Activated CD8-positive, alpha-beta memory T cell treated with anti-CD3 and anti-CD28 coated beads for 36 hours (primary cell): ENCODE measurements around the gene PIEZO2. TPM values are rescaled to one million over a fixed set of nuclear protein-coding genes. Genes with fewer than 3 reads are reported as not detected.
"Not testable (repeated sequence)": the region's sequence is repeated elsewhere in the genome, so short reads cannot be mapped to it uniquely, and the experiment has no call there.

Source experiments
- CTCF ChIA-PET: fragments of 350-600 bp; sonication (Branson Sonifier 250); formaldehyde crosslinking; loops from one replicate; lab custom pipeline; 2021; ENCODE audit warnings: antibody characterized with exemption; lab: Charles Lee
- POLR2A ChIA-PET: fragments of 350-600 bp; sonication (Branson Sonifier 250); formaldehyde crosslinking; loops from one replicate; lab custom pipeline; 2021; ENCODE audit warnings: antibody characterized with exemption; lab: Charles Lee
- total RNA-seq, 2 experiments: library from RNA; stranded (reverse); gene quantifications; one replicate each; pipeline ENCODE4 v1.2.3, GENCODE V29; 2021

PIEZO2 gene
- total RNA-seq, result not detected

DNA sequence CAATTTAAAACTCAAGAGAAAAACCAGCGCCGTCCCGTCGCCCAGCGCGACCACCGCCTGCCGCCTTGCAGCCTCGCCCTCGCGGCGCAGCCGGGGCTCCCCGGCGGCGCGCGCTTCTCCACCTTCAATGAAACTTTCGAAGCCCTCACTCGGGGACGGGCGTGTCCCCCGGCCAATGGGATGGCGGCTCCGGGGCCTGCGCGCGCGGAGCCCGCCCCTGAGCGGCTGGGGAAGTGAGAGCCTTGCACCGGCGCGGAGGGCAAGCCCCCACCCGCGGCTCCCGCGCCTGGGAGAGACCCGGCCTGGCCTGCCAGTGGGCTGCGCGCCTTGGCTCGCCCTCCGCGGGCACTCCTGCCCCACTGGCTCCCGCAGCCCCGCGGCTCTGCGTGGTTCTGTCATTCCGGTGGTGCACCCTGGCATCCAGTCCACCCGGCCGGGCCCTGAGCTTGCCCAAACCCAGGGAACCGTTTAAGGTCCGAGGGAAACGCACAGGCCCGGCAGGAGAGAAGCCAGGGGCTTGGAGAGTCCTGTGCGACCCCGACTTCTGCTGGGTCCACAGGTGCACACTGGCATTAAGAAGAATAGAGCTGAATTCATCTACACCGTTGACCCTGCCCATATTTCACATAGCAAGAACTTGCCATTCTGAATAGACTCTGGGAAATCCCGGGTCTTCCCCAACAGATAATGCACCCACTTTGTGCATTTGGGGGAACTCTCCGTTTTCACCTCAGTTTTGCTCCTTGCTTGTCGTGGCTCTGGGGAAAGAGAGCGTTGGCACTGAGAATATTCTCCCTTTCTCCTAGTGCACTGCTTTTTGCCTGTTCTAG, at the start of gene PIEZO2:
TSS of gene PIEZO2 (minus strand) at position 129 of the 830 bp plus-strand sequence. CDS start 981 bp downstream, outside the sequence.
- ChIA-PET POLR2A (no interaction called here), CTCF (interaction anchor here (1.1 kb wide), 1 partner anchor 13 kb away, joined by 3 read pairs; no protein-coding TSS in a partner anchor)

DNA sequence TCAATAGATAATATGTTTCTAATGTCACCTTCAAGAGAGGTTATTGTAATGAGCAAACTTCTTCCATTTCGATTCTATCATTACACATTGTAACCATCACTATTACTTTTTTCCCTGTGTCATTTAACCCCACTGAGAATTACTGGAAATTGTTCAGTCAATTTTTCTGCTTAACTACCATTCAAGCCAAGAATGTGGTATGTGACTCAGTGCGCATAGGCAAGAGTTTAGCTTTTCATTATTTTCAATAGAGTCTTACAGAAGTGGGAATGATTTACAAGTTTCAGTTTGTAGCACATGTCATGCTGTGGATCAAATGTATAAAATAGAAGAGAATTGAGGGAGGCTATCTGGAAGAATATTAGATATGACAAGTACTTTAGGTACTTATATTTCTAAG, 34.3 kb upstream of the PIEZO2 start:
- POLR2A ChIA-PET, result no interaction called here
- CTCF ChIA-PET, result no interaction called here

DNA sequence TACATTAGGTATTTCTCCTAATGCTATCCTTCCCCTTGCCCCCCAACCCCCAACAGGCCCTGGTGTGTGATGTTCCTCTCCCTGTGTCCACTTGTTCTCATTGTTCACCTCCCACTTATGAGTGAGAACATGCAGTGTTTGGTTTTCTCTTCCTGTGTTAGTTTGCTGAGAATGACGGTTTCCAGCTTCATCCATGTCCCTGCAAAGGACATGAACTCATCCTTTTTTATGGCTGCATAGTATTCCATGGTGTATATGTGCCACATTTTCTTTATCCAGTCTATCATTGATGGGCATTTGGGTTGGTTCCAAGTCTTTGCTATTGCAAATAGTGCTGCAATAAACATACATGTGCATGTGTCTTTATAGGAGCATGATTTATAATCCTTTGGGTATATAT, 32.3 kb upstream of the PIEZO2 start:
- POLR2A ChIA-PET, CTCF ChIA-PET: not testable (repeated sequence)

DNA sequence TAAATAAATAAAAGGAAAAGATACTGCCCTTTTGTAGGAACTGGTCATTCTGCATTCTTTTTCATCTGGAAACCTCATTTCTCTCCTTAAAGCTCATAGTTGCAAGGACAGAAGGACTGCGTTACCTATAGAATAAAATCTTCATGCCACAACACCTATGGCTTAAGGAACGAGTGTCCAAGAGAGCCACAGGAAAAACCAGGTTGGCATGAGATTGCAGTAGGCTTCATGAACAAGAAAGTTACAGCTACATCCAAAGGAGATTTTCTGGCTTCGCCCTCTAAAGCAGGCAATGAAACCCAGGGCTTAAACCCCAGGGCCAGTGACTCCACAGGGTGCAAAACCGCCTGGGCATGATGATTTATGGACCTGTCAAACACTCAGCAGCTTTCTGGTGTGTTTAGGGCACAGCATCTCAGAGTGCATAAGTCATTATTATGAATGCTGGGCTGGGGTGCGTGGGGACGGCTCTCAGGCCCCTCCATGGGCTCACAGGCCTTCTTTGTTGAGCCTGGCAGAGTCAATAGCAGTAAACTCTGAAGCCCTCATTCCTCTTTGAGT, 30.7 kb upstream of the PIEZO2 start:
- POLR2A ChIA-PET, result no interaction called here

DNA sequence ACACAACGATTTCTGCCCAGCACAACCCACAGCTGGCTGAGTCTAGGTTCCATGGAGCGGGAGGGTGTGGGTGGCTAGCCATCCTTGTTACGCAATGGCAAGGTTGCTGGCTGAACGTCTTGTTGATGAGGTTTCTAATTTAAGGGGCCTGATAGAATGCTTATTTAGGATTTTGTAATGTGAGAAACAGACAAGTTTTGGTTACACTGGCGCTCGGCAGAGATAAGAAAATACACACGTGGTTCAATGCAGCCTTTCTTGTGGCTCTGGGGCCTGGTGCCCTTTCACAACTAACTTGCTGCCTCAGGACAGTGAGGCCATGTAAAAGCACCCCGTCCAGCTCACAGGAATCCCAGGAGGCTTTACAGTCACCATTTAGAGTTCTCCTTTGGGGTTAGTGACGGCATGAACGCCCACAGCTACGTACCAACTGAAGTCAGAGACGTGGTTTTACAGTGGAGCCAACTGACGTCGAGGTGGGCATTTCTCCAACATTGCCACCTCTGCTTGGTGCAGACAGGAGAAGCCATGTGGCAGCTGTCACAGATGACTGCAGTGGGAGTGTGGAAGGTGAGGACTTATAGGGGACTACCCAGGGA, 29.7 kb upstream of the PIEZO2 start:
- POLR2A ChIA-PET, result no interaction called here

More for the DNA sequence above, 30.7 kb upstream of the PIEZO2 start:
- CTCF ChIA-PET, result no interaction called here

DNA sequence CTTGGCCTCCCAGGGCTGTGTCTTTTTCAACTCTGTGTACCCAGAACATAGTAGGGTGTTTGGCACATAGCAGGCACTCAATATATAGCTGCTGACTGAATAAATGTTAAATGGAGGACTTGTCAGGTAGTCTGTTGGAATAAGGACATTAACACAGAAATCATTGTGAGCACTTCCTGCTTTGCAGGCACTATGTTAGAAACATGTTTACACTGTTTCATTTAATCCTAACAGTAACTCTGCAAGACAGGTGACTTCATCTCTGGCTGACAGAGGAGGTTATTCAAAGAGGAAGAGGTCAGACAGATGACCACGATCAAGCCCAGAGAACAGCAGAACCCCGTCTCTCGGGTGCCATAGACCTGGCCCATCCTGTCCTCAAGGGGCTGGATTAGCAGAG, 28.0 kb upstream of the PIEZO2 start:
- ChIA-PET POLR2A (no interaction called here), CTCF (no interaction called here)

More for the DNA sequence above, 29.7 kb upstream of the PIEZO2 start:
- CTCF ChIA-PET, result no interaction called here

DNA sequence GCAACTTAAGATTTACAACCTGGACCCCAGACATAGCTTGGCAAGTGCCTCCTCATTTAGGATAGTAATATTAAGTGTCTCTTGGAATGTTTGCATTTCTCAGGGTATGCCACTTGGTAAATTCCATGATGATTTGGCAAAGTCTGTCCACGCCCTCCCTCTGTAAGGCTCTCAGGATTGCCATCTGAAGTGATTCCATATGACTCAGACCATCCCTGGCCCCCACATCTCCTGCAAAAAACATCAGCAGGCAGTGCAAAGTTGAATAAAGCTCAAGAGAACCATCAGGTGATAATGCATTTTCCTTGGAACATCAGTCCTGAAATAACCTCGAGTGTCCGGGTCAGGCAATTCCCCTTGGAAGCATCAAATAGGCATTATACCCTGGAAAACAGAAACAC, 27.1 kb upstream of the PIEZO2 start:
- CTCF ChIA-PET, result no interaction called here
- POLR2A ChIA-PET, result no interaction called here

DNA sequence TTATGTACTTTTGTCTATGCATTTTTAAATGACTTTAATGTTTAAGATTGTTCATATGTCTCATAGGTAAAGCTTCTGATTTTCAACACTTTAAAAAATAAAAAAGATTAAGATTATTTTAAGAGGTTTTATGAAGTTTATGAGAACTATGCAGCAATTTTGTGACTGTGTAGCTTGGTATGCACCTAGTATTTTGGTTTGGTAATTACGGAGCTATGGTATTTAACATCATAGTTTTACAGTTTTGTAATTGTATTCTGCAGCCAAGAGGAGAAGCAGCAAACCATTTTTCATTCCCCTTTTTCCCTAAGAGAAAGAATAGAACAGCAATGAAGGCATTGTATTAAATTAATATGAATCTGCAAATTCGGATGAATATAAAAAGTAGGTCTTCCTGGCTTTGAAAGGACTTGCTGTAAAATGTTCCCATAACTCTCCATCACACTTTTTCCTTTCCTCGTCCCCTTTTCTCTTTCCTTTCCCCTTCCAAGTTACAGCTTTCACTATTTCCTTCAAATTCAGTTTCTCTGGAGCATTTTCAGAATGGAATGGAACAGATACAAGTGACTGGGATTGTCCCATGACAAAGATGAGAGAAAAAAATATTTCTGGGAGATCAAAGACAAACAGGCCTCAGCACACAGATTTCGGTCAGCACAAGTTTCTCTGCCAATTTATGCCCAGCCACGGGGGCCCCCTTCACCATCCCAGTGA, 26.1 kb upstream of the PIEZO2 start:
- POLR2A ChIA-PET, result no interaction called here
- CTCF ChIA-PET, result no interaction called here

DNA sequence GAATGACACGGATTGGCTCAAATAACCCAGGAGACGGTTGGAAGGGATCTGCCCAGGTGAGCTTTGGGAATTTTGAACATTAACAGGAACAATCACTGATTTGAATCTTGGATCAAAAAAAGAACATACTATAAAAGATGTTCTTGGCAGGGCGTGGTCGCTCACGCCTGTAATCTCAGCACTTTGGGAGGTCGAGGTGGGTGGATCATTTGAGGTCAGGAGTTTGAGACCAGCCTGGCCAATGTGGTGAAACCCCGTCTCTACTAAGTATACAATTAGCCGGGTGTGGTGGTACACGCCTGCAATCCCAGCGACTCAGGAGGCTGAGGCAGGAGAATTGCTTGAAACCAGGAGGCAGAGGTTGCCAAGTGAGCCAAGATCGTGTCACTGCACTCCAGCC, 24.8 kb upstream of the PIEZO2 start:
- POLR2A ChIA-PET, CTCF ChIA-PET: not testable (repeated sequence)

DNA sequence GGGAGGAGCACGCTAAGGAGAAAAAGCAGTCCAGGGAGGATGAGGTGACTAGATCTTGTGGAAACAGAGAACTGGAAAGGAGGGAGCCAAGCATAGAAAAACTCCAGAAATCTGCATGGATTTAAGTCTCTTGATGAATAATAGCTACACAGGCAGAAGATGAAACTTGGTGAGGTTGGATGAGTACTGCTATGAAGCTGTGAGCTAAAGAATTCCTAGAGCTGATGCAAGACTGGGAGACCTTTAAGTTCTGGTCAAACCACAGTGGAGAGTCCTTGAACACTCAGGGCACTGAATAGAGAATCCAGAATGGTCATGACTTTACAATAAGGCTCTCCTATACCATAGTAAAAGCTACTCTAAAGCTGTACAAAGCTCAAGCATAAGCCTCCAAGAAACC, 18.4 kb upstream of the PIEZO2 start:
- CTCF ChIA-PET, result no interaction called here

DNA sequence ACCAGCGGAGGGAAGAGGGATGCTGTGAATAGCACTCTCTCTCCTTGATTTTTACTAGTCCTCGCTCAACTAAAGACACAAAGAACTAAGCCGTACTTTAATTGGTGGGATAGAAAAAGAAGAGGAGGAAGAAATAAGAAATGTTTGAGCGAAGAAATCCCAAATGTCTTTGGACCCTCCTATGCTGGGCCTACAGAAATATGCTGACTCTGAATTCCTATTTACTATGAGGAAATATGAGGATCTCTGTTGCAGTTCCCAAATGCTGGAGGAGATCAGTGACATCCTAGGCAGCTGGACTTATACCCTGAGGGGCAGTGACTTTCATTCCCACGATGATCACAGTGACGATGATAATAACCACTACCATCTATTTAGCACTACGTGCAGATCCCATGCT, 16.6 kb upstream of the PIEZO2 start:
- POLR2A ChIA-PET, result no interaction called here
- CTCF ChIA-PET, result no interaction called here

More for the DNA sequence above, 18.4 kb upstream of the PIEZO2 start:
- POLR2A ChIA-PET, result no interaction called here

DNA sequence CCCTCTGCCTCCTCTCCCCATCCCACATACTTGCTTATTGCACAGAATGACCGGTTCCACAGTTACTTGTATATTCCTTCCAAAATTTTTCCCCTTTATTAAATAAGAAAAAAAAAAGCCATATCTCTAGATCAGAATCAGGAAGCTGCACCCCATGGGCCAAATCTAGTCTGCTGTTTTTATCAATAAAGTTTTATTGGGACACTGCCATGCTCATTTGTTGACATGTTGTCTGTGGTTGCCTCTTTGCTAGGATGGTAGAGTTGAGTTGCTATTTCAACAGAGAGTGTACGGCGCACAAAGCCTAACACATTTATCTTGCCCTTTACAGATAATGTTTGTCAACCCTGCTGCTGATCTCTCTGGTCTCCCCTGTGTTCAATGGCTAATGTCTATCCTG, 15.8 kb upstream of the PIEZO2 start:
- ChIA-PET POLR2A (no interaction called here), CTCF (no interaction called here)

DNA sequence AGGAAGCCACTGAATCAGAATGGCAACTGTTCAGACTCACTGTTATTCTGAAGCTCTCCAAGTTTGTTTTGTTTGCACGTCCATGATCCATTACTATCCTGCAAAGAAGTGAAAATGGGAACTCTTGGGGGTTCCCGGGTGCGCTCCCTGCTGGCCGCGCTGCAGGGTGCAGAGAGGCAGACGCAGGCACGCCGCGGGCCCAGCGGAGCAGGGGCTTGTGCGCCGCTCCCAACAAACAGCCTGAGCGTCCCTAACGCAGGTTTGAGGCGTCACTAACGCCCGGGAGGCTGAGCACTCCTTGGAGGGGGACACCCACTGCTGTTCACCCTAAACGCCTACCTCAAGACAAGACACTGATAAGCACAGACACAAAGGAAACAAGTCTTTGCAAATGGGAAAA, 14.3 kb upstream of the PIEZO2 start:
- ChIA-PET CTCF (no interaction called here), POLR2A (no interaction called here)

DNA sequence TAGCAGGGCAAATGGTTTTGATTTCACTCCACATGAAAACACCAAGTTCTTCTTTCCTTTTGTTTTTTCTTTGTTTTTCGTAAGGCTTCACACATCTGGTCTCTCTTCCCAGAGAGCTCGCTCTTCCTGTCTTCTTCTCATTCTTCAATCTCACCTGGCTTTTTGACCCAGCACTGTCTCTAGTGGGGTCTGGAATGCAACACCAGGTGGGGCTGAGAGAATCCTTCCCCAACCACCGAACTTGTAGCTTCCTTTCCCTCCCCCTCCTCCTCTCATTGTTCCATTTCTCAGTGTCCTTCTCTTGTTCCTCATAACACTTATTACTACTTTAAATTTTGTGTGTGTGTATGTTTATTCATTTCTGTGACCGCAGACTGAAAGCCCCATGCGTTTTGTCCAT, 13.5 kb upstream of the PIEZO2 start:
- CTCF ChIA-PET, result no interaction called here

DNA sequence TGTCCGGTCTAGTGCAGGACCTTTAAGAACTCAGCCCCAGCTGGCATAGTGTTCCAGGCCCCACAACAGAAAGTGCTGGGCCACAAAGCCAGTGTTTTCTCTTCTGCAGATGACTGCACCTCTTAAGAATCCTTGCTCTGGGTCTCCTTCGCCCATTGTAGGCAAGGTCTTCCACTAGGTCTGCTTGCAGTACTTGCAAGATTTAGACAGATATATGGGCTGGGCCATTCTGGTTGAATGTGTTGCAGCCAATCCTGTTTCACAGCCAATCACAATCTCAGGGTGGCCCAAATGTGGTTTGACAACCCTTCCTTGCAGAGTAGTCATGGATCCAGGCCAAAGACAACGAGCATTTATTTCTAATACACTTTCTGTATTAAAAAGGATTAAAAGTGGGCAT, 13.1 kb upstream of the PIEZO2 start:
- ChIA-PET POLR2A (no interaction called here), CTCF (no interaction called here)

More for the DNA sequence above, 13.5 kb upstream of the PIEZO2 start:
- POLR2A ChIA-PET, result no interaction called here

DNA sequence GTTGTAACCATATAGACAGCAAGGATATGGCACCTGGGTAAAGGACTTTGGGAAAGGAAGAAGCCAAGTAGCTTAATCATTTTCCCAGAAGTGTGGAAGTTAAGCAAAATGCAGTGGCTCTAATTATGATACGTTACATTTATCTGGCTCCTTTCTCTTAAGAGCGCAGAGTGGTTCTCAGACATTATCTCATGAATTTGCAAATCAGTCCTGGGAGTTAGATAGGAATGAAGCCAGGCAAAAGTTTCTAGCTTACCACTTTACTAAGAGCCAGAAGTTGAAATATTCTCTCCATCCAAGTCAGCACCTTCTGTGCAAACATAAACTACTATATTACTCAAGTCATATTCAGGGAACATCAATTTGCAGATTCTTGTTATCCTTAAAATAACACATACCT, 10.9 kb upstream of the PIEZO2 start:
- POLR2A ChIA-PET, result no interaction called here
- CTCF ChIA-PET, result no interaction called here

DNA sequence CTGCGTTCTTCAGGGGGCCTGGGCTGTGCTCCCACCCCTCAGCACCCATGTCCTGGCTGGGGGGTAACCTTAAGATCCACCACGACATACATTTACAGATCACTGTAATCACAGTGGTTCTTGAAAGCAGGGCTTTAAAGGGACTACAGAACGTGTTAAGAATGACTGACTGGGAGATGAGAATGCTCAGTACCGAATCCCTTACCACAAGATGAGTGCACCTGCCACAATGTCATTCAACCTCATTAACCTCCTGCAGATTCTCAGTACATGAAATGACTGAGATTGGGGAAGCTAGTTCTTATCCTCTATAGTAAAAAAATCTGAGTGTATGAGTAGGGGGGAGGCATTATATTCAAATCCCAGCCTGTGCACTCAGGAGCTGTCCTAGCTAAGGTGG, 10.5 kb upstream of the PIEZO2 start:
- POLR2A ChIA-PET, result no interaction called here
- CTCF ChIA-PET, result no interaction called here

DNA sequence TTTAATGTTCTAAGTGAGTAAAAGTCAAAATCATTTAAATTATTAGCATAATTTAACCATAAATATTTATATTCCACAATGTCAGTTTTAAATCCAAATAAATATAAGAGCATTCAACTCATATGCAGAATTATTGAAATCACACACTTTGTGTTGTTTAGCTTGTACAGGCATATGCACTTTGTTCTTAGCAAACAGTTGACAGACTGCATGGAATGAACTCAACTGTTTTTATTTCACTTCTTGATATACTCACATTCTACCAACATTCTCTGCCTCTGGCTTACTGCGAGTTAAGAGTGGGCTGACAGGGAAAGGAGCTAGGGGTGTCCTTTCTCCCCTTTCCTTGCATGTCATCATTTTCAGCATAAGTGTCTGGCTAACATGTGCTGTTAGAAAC, 7.6 kb upstream of the PIEZO2 start:
- CTCF ChIA-PET, result no interaction called here

DNA sequence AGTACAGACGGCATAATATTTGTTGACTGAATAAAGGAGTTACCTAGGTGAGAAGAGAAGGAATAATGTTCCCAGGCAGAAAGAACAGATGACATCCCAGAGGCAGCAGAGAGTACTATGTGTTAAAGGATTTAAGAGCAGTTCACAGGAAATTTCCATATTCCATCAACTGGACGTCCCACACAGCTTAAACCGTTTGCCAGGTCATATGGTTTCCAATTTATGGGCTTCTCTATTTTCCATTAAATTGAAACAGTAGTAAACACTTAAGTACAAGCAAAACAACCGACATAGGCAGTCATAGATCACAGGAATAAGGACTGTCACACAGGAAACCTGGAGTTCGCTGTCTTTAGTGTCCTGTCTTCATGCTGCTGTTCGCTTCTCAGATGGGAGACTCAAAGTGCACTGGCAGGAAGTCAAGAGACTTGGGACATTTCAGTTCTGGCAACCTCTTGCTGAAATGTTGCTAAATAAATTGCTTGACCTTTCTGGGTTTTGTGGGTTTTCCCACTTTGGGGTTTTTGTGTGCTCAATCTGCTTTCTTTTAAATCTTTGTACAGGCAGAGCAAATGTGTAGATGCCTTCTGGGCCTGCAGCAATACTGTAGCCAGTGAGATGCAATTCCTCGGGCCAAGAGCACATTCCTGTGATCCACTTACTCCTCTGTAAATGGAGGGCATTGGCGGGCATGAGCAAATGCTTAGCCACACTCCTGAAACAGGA, 5.8 kb upstream of the PIEZO2 start:
- CTCF ChIA-PET, result interaction anchor here (1.4 to 1.5 kb wide), 2 partner anchors 15 to 304 kb away, joined by 3 to 4 read pairs; no protein-coding TSS in a partner anchor
- POLR2A ChIA-PET, result no interaction called here

More for the DNA sequence above, 7.6 kb upstream of the PIEZO2 start:
- POLR2A ChIA-PET, result no interaction called here
